HG02759 (cell line): ENCODE measurements around the gene MAMSTR.
"Not testable (repeated sequence)": the region's sequence is repeated elsewhere in the genome, so short reads cannot be mapped to it uniquely, and the experiment has no call there.

ENCODE experiments used
- ATAC-seq: cut with Tn5 transposase; IDR thresholded peaks from one replicate; pipeline ENCODE4 v1.9.1; 2021; ENCODE audit warnings: mild to moderate bottlenecking, moderate library complexity; ENCODE audit not compliant: unreplicated experiment

Gene MAMSTR

GRCh38 chr19:48719263-48720171, at the start of gene MAMSTR:
Gene MAMSTR, minus strand, starts transcription at chr19:48719725. Its CDS starts 694 bp downstream, at chr19:48719031.
- no peak for ATAC-seq

- no peak for ATAC-seq
Measured at GRCh38 chr19:48768994-48769713, 49.6 kb upstream of the MAMSTR start.

GRCh38 chr19:48768171-48768753, 48.7 kb upstream of the MAMSTR start:
- ATAC-seq = not testable (repeated sequence)

- ATAC-seq = not testable (repeated sequence)
Measured at GRCh38 chr19:48765816-48766215, 46.3 kb upstream of the MAMSTR start.

- no peak for ATAC-seq
Measured at GRCh38 chr19:48760504-48761205, 41.1 kb upstream of the MAMSTR start.

GRCh38 chr19:48757741-48758144, 38.2 kb upstream of the MAMSTR start:
- ATAC-seq = no peak

- no peak for ATAC-seq
Measured at GRCh38 chr19:48757089-48757675, 37.7 kb upstream of the MAMSTR start.

- no peak for ATAC-seq
Measured at GRCh38 chr19:48756686-48757085, 37.2 kb upstream of the MAMSTR start.

- ATAC-seq = no peak
Measured at GRCh38 chr19:48756212-48756611, 36.7 kb upstream of the MAMSTR start.

GRCh38 chr19:48755787-48756186, 36.3 kb upstream of the MAMSTR start:
- no peak for ATAC-seq

- ATAC-seq = no peak
Measured at GRCh38 chr19:48755084-48755641, 35.6 kb upstream of the MAMSTR start, which contains the start of gene FGF21. Gene FGF21, plus strand, starts transcription at chr19:48755524. Its CDS starts 713 bp downstream, at chr19:48756237.

GRCh38 chr19:48752496-48753365, 33.2 kb upstream of the MAMSTR start, which contains the start of gene FUT1:
Gene FUT1, minus strand, starts transcription at chr19:48752641. Its CDS starts 1,360 bp downstream, at chr19:48751281.
- no peak for ATAC-seq

- no peak for ATAC-seq
Measured at GRCh38 chr19:48751845-48752495, 32.4 kb upstream of the MAMSTR start.

GRCh38 chr19:48750771-48751504, 31.4 kb upstream of the MAMSTR start:
- ATAC-seq = no peak

- no peak for ATAC-seq
Measured at GRCh38 chr19:48750351-48750750, 30.8 kb upstream of the MAMSTR start.

- ATAC-seq = no peak
Measured at GRCh38 chr19:48749571-48750198, 30.2 kb upstream of the MAMSTR start.
